DMS 273 (cell line): ENCODE measurements around the gene GMIP.
"Not testable (repeated sequence)": the region's sequence is repeated elsewhere in the genome, so short reads cannot be mapped to it uniquely, and the experiment has no call there.

Experiments used
- DNase-seq: peaks from one replicate; lab custom pipeline; 2025; ENCODE audit not compliant: unreplicated experiment; lab: John Stamatoyannopoulos, UW

Gene GMIP

GRCh38 chr19:19613506-19613905 is 30.0 kb downstream of the GMIP start:
- no peak for DNase-seq

- no peak for DNase-seq
Observed at GRCh38 chr19:19610376-19611202, 32.9 kb downstream of the GMIP start.

GRCh38 chr19:19606686-19607085 is 36.8 kb downstream of the GMIP start:
- DNase-seq = not testable (repeated sequence)

- peak; percentile 55 for DNase-seq
Observed at GRCh38 chr19:19606021-19606420, 37.4 kb downstream of the GMIP start.

- no peak for DNase-seq
Observed at GRCh38 chr19:19602713-19603324, 40.6 kb downstream of the GMIP start.

- no peak for DNase-seq
Observed at GRCh38 chr19:19602136-19602712, 41.2 kb downstream of the GMIP start.

- no peak for DNase-seq
Observed at GRCh38 chr19:19600793-19601330, 42.6 kb downstream of the GMIP start.

- not testable (repeated sequence) for DNase-seq
Observed at GRCh38 chr19:19598728-19599451, 44.6 kb downstream of the GMIP start.

GRCh38 chr19:19597809-19598306 is 45.6 kb downstream of the GMIP start:
- DNase-seq = no peak

- DNase-seq = peak; percentile 94
Observed at GRCh38 chr19:19595171-19595701, 48.2 kb downstream of the GMIP start.

GRCh38 chr19:19594381-19594780 is 49.1 kb downstream of the GMIP start:
- DNase-seq = peak; percentile 90

GRCh38 chr19:19592690-19593089 is 50.8 kb downstream of the GMIP start:
- DNase-seq = no peak

GRCh38 chr19:19591133-19591825 is 52.2 kb downstream of the GMIP start:
- DNase-seq = peak; percentile 58

- DNase-seq = no peak
Observed at GRCh38 chr19:19588546-19588945, 54.9 kb downstream of the GMIP start.

GRCh38 chr19:19587771-19588170 is 55.7 kb downstream of the GMIP start:
- DNase-seq = peak; percentile 88

- no peak for DNase-seq
Observed at GRCh38 chr19:19584356-19584755, 59.1 kb downstream of the GMIP start.

GRCh38 chr19:19582471-19582870 is 61.0 kb downstream of the GMIP start:
- no peak for DNase-seq

GRCh38 chr19:19581391-19581790 is 62.1 kb downstream of the GMIP start:
- DNase-seq = no peak

- DNase-seq = no peak
Observed at GRCh38 chr19:19580418-19580817, 63.0 kb downstream of the GMIP start.
